GM21717 (cell line): Measurements from ENCODE around the gene MAMLD1.

Experiments
- ATAC-seq: cut with Tn5 transposase; IDR thresholded peaks from one replicate; pipeline ENCODE4 v1.9.1; 2021; ENCODE audit warnings: mild to moderate bottlenecking, moderate library complexity; ENCODE audit not compliant: unreplicated experiment

The MAMLD1 gene

DNA sequence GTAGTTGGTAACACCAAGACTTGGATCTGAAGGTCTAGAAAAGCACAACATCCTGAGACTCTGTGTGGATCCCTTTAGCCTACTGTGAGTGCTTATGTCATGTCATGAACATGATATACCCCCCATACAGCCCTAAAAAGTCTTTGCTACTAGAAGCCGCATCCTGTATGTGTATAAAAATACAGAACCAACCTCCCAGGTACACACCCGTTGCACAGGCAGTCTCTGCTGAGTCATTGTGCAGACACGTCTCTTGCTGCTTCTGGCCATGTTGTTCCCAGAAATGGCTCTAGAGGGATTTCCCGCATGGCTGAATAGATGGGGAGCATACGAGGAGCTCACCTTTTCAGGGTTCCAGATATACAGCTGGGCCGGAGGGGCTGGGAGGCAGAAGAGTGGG, 93.3 kb downstream of the MAMLD1 start:
- no peak for ATAC-seq

DNA sequence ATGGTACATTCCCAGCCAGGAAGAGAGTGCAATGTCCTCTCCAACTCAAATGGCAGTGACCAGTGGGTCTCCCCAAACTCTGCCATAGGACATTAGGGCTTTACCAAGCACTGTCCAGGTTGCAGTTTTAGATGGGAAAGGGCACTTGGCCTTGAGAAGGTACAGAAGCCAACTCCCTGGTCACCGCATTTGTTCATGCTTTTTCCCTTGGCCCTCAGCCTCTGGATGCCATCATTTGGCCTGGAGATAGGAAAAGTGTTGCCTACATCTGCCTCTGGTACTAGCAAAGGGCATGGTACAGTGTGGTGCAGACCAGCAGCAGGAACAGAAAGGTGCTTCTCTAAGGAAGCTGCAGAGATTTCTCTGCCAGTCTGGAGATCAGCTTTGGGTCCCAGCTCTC, 93.8 kb downstream of the MAMLD1 start:
- ATAC-seq: no peak

DNA sequence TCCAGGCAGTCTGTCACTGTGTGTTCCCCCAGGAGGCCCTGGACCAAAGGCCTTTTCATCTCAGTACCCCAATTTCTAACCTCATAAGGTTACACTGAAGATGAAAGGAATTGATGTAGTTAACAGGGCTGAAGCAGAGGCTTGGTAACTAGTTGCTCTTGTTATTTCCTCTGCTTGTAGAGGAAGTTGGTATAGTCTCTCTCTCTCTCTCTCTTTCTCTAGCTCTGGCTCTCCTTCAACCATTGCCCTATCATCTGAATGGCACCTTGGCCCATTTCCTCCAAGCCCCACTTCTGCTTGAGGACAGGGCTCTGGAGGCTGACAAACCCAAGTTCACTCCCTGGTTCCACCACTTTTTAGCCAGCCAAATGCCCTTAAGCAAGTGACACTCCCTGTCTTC, 96.1 kb downstream of the MAMLD1 start:
- no peak for ATAC-seq

DNA sequence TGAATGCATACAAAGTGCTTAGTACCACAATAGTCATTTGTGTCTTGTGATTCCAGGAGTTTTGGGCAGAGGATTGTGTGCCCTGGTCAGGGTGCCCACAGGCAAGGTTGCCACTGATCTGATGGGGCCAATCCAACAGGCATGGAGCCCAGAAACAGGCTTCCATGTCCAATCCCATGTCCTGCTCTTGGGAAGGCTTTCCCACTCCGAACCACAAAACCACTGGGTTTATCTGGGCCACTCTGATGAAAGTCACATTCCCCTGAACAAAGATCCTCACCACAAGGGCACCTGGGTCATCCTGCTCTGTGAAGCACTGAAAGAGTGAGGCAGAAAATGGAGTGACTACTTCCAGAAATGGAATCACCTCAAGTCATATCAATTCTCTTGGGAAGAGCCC, 96.9 kb downstream of the MAMLD1 start:
- ATAC-seq: no peak

DNA sequence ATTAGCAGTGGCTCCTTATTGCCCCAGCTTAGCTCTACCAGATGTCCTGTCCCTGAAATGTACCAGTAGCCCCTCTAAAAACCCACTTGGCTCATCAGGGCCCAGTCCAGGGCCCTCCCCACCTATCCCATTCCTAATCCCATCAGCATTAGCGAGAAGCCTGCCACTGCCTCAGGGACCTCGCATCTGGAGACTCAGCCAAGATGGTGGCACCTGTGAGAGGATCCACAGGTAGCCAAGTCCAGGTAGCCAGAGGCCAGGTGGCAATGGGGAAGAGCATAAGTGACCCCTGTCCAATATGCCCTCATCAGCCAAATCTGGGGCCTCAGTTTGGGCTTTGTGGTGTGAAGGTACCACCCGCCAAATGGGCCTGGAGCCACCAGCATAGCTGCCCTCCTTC, 97.7 kb downstream of the MAMLD1 start:
- no peak for ATAC-seq

DNA sequence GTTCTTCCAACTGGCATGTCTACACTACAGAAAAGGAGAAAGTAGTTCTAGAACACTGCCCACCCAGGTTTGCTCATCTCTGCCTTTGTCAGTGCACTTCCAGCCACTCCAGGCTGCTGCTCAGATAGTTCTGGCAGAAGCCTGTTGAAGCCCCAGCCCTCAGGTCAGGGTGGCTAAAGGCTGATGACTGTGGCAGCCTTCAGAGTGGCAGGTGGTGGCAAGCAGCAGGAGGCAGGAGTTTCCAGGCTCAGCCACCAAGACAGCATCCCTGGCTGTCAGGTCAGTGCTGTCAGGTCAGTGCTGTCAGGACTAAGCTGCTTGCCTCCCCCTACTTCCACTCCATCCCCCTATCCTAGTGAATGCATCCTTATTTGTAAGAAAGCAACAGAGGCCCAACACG, 100.4 kb downstream of the MAMLD1 start:
- no peak for ATAC-seq

DNA sequence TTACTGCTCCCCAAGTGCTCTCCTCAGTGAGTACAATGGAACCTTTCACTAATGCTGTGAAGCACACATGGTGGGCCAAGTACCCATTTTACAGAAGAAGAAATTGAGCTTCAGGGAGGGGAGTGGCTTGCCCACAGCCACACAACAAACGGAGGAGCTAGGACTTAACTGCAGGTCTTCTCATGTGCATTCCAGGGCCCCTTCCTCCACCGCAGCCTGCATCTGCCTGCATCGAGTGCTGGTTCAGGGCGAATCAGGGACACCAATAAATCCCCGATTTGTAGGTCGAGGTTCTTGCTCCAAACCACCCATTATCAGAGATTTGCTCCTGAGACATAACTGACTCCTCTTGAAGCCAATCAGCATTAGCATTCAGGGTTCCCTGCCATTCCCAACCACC, 100.9 kb downstream of the MAMLD1 start:
- ATAC-seq: no peak

DNA sequence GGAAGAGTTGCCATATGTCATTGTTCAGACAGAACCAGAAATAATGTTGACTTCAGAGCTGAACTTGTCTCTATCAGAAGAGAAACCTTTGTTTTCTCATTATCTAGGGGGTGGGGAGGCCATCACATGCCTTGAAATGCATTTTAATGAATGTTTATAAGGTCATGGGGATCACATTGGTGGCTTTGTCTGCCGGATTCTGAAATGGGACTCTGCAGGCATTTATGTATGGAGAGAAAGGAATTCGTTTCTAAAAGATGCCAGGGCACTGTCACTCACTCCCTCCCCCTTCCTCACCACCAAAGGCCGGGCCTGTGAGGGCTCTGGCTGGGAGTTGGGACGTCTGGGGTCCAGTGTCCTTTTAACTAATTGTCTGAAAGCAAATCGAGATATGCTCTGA, 102.2 kb downstream of the MAMLD1 start:
- ATAC-seq: no peak

DNA sequence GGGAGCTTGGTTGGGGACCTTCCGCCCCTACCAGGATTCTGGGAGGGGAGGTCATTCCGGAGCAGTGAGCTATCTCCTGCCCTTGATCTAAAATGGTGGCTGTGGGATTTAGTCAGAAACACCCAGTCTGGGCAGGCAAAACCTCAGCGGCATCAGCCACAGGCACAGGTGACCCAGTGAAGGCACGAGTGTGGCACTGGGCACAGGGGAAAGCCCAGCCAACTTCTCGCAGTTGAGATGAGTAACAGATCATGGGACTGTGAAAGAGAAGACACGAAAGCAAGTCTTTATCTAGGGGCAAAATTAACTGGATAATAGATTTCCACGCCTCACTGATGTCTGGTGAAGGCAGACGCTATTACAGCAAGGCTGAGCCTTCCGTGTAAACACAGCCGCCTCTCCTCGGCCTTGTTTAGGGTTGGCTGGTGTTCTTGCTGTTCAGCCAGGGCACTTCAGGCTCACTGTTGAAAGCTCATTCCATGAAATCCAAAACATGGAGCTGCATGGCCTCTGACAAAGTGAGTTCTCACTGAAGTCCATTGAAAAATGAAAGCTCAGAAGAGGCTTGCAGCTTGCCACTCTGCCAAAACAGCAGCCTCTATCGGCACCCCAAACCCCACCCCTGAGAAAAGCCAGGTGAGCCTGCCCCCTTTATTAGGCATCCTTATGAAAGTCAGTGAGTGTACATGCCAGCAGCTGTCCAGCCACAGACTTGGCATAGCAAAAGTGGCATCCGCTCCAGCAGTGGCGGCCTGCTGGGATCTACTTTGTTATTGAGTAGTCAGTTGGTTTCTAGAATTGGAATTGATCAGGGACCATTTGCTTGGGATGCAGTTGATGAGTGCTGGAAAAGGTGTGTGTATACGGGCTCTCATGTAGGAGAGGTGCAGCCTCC, 103.0 kb downstream of the MAMLD1 start:
- ATAC-seq: no peak

DNA sequence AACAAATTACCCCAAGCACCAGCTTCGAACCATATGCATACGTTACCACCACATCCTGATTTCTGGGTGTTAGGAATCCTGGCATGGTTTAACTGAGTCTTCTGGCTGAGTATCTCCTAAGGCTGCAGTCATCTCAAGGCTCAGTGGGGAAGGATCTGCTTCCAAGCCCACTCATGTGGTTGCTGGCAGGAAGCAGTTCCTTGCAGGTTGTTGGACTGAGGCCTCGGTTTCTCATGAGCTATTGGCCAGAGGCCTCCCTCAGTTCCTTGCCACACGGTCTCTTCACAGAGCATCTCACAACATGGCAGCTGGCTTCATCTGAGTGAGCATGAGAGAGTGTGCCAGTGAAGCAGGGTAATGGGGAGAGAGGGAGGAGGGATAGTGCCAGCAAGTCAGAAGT, 109.2 kb downstream of the MAMLD1 start:
- no peak for ATAC-seq

DNA sequence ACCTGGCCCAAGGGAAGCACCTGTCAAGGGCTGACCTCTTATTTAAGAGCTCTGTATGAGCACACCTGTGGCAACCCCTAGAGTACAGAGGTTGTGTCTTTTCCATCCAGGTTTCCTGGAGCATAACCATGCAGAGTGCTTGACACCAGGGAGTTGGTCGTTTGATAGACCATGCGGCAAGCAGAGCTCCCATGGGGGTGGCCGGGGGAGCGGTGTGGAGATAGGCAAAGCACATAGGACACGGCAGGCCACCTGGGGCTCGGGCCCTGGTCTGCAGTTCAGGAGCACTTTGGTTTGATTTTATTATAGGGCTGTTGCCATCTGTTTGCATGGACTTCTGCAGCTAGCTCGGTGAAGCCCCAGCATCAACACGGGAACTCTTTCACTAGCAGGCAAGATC, 110.3 kb downstream of the MAMLD1 start:
- no peak for ATAC-seq

DNA sequence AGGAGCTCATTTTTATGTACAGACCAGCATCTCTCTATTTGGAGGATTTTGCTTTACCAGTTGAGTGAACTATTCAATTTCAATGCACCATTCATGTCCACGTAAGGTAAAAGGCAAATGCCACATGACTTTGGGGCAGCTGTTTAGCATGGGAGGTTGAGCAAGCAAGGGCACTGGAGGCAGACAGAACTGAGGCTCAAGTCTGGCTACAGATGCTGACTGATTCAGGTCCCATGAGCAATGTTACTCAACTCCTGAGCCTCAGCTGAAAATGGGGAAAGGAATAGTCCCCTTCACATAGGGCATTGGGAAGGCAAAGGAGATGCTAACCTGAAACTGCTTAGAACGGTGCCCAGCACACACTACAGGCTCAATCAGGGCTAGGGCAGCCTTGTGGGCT, 112.3 kb downstream of the MAMLD1 start:
- no peak for ATAC-seq

DNA sequence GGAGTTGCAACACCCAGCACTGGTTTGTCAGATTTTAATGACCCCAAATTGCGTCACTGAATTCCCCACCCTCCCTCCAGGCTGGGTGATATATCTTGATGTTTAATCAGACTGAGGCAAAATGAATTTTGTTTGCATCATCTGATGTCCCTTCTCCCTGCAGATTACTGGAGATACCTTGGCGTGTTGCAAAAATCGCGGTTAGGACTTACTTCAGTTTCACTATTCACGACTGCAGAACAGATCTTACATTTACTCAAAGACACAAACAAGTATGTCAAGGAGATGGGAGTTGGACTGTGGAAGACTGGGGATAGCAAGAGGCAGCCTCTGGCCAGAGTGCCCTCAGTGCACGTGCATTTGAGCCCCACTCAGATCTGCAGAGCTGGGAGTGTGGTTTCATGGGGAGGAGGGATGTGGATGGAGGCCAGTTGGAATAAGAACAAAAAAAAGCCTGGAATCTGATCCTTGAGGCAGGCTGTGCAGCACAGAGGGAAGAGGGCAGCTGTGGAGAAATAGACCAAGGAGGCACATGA, 113.1 kb downstream of the MAMLD1 start:
- no peak for ATAC-seq

DNA sequence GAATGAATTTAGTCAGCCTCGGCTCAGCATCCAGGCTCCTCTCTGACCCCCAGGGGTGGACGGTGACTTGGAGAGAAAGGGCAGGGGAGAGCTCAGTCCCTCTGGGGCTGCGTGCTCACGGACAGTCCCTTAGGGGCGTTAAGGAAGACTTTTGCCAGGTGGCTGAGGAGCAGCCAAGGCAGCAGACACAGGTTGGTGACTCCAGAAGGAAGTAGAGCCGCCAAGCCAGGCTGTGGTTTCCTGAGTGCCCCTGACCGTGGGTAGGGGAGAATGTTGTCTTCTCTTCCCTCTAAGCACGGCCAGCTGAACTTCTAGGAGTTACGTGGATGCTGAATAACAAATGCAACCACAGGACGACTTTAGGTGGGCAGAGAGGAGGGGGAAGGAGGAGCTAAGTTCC, 114.3 kb downstream of the MAMLD1 start:
- no peak for ATAC-seq

DNA sequence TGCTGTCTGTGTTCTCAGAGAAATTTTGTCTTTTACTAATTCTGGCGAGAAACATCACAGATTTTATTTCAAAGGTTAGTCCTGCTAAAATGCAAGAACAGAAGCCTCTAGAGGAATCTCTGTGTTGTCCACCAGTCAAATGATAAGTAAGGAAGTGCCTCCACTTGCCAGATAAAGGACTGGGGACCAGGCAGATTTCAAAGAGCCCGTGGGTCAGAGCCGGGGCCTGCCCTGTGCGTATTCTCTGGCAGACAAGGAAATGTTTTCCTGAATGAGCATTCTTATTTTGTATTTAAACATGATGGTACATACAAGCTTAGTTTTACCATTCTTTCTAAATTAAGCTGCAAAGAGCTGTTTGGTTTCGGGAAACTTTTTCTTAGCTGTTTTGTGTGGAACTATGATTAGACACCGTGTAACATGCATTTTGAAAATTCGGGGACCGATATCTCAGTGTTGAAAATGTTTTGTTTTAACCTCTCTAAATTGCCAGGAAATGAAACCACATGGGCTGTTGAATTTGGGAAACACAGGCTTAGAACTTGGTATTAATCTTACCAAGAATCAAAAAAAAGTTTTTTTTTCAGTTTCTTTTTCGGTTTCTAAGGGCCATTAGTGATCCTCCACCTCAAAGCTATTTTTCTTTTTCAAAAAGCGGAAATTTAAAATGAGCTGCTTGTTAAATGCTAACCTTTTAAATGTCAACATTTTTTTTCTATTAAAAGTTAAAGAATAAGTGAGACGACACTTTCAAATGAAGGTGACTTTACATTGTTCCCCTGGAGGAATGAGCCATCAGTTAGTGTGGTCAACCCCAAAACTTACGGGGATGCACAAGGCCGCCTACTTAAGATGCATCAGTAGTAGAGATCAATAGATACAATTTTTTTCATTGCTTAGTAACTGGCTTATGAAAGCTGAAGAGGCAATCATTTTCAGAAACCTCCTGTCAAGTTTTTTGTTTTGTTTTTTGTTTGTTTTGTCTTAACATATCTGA, 115.7 kb downstream of the MAMLD1 start:
- ATAC-seq: peak; percentile 60

DNA sequence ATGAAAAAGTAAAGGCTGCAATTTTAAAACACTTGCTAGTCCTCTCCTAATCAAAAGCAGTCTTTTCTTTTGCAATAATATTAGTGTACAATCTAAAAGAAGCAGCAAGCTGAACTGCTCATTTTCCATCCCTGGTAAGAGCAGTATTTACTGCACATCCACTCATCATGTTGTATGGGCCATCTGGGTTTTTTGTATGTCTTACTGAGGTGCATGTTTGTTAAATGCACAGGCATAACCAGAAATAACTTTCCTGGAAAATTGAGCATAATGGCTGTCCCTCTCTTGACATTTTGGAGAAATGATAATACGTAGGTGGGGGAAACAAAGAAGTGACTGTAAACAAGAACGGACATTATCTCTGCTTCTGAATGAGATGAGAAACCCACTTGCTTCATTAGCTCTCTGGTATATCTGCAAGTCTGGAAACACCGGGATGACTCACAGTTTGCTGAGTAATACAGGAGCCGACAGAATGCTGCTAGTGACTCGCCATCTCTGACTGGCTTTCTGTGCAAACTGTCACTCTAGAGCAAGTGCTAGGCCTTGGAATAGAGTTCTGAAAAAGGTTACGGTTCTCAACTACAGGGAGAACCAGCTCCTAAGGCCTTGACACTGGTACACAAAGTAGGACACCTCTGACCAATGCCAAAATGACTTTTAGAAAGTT, 119.6 kb downstream of the MAMLD1 start:
- ATAC-seq: peak; percentile 73

DNA sequence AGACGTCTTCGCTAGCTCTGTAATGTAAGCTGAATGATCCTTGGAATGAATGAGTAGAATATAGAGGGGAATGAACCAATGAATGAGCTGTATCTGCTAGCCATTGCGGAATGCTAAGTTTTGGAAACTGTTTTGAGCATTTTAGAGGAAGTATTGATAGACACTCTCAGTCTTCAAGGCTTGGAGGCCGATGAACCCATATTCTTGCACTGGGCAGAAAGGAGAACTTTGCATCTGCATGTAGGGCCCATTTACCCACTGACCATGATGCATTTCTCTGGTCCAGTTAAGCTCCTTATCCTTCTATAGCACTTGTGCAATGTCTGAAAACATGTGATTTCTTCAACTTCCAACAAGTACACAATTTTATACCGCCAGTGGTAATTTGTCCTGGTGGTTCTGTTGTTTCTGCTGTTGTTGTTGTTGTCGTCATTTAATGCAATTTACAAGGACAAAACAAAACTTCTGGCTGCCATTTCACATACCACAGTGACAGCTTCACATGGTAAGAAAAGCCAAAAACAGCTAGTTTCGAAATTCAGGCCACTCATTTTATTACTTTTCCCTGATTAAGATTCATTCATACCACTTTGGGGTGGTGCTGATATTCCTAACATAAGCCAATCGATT, 120.4 kb downstream of the MAMLD1 start:
- no peak for ATAC-seq

DNA sequence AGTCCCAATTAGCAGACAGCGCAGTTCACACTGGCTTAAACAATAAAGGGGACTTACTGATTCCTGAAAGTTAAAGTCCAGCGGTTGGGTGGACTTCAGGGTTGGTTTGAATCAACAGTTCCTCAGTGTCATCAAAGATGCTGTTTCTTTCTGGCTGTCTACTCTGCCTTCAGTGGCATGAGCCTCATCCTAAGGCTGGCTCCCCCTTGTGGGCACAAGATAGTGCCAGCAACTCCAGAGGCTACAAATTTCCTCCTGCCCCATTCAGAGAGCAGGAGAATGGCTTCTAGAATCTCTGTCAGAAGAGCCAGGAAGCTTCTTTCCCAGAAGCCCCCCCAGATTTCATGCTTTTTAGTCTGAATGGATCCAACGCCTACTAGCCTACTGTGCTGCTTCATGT, 122.9 kb downstream of the MAMLD1 start:
- peak; percentile 52 for ATAC-seq

DNA sequence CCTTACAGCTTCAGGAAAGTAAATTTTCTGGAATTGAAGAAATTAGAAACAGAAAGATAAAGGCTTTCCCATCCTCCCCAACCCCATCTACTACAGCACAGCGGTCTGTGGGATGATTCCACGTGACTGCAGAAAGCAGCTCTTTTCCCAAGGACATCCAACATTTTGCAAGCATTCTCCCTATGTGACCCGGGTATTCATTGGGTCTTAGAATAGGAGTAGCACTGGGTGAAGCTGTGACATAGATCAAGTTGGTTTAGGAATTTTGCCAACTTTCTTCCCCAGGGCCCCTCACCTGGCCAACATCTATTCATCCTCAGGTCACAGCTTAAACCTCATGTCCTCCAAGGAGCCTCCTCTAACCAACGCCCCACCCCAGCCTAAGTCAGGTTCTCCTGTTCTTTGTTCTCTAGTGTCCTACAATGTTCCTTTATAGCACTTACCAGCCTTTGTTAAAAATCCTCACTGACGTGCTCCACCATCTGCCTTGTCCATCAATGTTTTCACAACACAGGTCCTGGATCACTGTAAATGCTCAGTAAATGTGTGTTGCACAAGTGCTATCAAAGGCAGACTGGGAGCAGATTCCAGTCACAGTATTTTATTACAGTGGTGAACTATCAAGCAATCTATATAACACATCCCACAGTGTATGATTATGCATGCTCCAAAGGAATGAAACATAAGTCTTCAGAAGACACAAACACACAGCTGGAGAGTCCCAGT, 124.4 kb downstream of the MAMLD1 start:
- no peak for ATAC-seq
